Lower lobe of right lung (tissue), 2 donors: ENCODE measurements around the gene DENND5B. TPM values are rescaled to one million over a fixed set of nuclear protein-coding genes. Genes with fewer than 3 reads are reported as not detected.

Source experiments
- ATAC-seq, 2 donors: fragments of 200-7000 bp; cut with Tn5 transposase; one replicate each; pipeline ENCODE4 v1.9.1; 2020 to 2022; ENCODE audit warnings: mild to moderate bottlenecking in 2 of 2, moderate library complexity in 2 of 2
- DNase-seq: peaks from one replicate; pipeline ENCODE4 v3.0.0-alpha.2; 2020
- H3K27ac ChIP-seq: fragments of 200-600 bp; one replicate; pipeline ENCODE4 v1.8.0; 2022
- H3K27me3 ChIP-seq: fragments of 200-600 bp; one replicate; pipeline ENCODE4 v1.8.0; 2022; ENCODE audit warnings: low read depth
- H3K36me3 ChIP-seq: fragments of 200-600 bp; one replicate; pipeline ENCODE4 v1.8.0; 2022; ENCODE audit warnings: mild to moderate bottlenecking
- H3K4me1 ChIP-seq: fragments of 200-600 bp; one replicate; pipeline ENCODE4 v1.8.0; 2022
- H3K4me3 ChIP-seq: fragments of 200-600 bp; one replicate; pipeline ENCODE4 v1.8.0; 2022; ENCODE audit warnings: mild to moderate bottlenecking
- H3K9me3 ChIP-seq: fragments of 200-600 bp; one replicate; pipeline ENCODE4 v1.8.0; 2022
- CTCF ChIP-seq: fragments of 200-600 bp; IDR thresholded peaks from one replicate; pipeline ENCODE4 v1.8.0; 2022; ENCODE audit warnings: antibody characterized with exemption, mild to moderate bottlenecking
- intact Hi-C: fragments of 100-400 bp; cut with DNase I; formaldehyde crosslinking; loops from one replicate; pipeline ENCODE4 v1.11.0; 2022
- total RNA-seq: library from RNA; stranded (reverse); fragmentation: NEBNext Ultra II Directional; extraction: Animal tissue kit (Norgen Biotek cat#: 25700); gene quantifications from one replicate; pipeline ENCODE4 v1.2.1, GENCODE V29; 2021
- donor health status: DM: no; HTN: yes; CAD: no; lungs with severe emphysema.

DENND5B gene
- total RNA-seq, 1 donor from 2014 or later, result 6.0 TPM

GRCh38 chr12:31585271-31585670 is 5.7 kb downstream of the DENND5B start:
- Histone ChIP-seq H3K4me1 (peaks cover 11% of the 10 kb centered on the region), H3K4me3 (no peak overlapping the region), H3K27ac (no peak overlapping the region), H3K36me3 (no peaks in the 10 kb centered on the region), H3K27me3 (no peaks in the 10 kb centered on the region), H3K9me3 (no peaks in the 10 kb centered on the region)
- DNase-seq (no peak), ATAC-seq (no peak)
- intact Hi-C loops, result no loop called here
- no peak for TF ChIP-seq CTCF

DNA sequence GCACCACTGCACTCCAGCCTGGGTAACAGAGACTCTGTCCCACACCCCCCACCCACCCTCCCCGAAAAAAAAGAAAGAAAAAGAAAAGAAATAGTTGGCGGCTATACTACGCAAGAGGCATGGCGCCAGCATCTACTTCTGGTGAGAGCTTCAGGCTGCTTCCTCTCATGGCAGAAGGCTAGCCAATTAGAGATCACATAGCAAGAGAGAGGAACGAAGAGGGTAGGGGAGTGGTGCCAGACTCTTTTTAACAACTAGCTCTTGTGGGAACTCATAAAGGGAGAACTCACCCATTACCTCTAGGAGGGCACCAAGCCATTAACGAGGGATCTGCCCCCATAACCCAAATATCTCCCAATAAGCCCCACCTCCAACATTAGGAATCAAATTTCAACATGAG is 6.2 kb downstream of the DENND5B start:
- H3K27me3 ChIP-seq, result no peaks in the 10 kb centered on the region
- H3K36me3 ChIP-seq, result no peaks in the 10 kb centered on the region
- no peak for ATAC-seq
- intact Hi-C loops, result no loop called here
- no peaks in the 10 kb centered on the region for H3K9me3 ChIP-seq
- H3K4me3 ChIP-seq, result no peak overlapping the region
- DNase-seq, result no peak
- no peak for TF ChIP-seq CTCF
- no peak overlapping the region for H3K27ac ChIP-seq
- peaks cover 11% of the 10 kb centered on the region for H3K4me1 ChIP-seq

DNA sequence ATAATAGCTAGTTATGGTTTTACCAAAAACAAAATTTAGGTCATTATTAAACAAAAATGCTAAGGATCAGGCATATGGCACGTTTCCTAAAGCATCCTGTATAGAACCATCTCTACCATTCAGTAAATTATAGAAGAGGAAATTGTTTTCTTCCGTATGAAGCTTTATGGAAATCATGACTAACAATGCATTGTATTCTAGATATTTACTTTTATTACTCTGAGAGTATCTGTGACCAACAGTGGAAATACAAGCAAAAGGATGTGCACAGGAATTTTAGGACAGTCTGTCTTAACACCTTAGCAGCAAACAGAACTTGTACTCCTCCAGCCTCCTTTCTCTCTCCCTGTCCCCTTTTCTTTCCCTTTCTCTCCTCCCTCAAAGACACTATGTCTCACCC is 7.1 kb downstream of the DENND5B start:
- Histone ChIP-seq H3K4me3 (no peak overlapping the region), H3K36me3 (no peaks in the 10 kb centered on the region), H3K9me3 (no peaks in the 10 kb centered on the region), H3K27ac (no peak overlapping the region), H3K27me3 (no peaks in the 10 kb centered on the region), H3K4me1 (peaks cover 4% of the 10 kb centered on the region)
- TF ChIP-seq CTCF, result no peak
- intact Hi-C loops, result no loop called here
- ATAC-seq, result no peak
- no peak for DNase-seq

DNA sequence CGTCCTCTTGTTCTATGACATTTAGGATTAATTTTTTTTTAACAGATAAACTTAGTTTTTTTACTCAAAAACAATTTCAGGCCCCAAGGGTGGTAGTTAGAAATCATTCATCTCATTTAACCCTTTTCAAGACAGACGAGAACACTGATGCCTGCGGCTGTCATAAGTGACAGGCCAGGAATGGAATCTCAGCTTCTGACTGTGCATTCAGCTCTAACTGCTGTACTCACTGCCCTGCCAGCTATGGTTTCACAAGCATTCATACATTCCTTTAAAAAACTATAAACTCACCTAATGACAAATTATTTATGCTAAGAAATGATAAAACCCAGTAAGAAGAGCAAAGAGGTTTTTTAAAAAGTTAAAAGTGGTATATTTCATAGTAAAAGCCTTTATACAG is 8.8 kb downstream of the DENND5B start:
- DNase-seq (no peak), ATAC-seq (no peak)
- no peak for TF ChIP-seq CTCF
- Histone ChIP-seq H3K9me3 (no peaks in the 10 kb centered on the region), H3K4me1 (peaks cover 8% of the 10 kb centered on the region), H3K36me3 (no peaks in the 10 kb centered on the region), H3K27me3 (no peaks in the 10 kb centered on the region), H3K27ac (no peak overlapping the region), H3K4me3 (no peak overlapping the region)
- intact Hi-C loops, result no loop called here

- TF ChIP-seq CTCF, result no peak
- Histone ChIP-seq H3K27ac (no peak overlapping the region), H3K36me3 (no peaks in the 10 kb centered on the region), H3K4me1 (peaks cover 8% of the 10 kb centered on the region), H3K9me3 (no peaks in the 10 kb centered on the region), H3K4me3 (no peak overlapping the region), H3K27me3 (no peaks in the 10 kb centered on the region)
- intact Hi-C loops, result no loop called here
- DNase-seq (no peak), ATAC-seq (no peak)
These were observed 12.3 kb downstream of the DENND5B start for GRCh38 chr12:31578632-31579031.
